B cell (primary cell): ENCODE data around the gene IZUMO1. TPM values are rescaled to one million over a fixed set of nuclear protein-coding genes. Genes with fewer than 3 reads are reported as not detected.
A peak's percentile ranks its signal among the peaks of the same experiment; 100 is the strongest.

ENCODE experiments used
- ATAC-seq: fragments of 200-7000 bp; cut with Tn5 transposase; one replicate; pipeline ENCODE4 v1.10.0; 2021; ENCODE audit warnings: low read depth, mild to moderate bottlenecking, moderate number of reproducible peaks, moderate library complexity
- CTCF ChIA-PET: fragments of 350-600 bp; sonication (Branson Sonifier 250); formaldehyde crosslinking; loops from one replicate; lab custom pipeline; 2021; ENCODE audit warnings: antibody characterized with exemption, inconsistent platforms; lab: Charles Lee
- POLR2A ChIA-PET: fragments of 350-600 bp; sonication (Branson Sonifier 250); formaldehyde crosslinking; loops from one replicate; lab custom pipeline; 2021; ENCODE audit warnings: antibody characterized with exemption; lab: Charles Lee
- DNase-seq: peaks from one replicate; pipeline ENCODE4 v3.0.0; 2013
- H2AFZ ChIP-seq: 2 replicates; pipeline ENCODE4 v1.6.1; 2012; ENCODE audit warnings: mild to moderate bottlenecking, low read depth, low read length; ENCODE audit not compliant: insufficient read depth, poor library complexity, severe bottlenecking
- H3K27ac ChIP-seq, 2 donors: 1 replicate in 1 of 2; 2 replicates in 1 of 2; pipeline ENCODE4 v1.5.1; 2012 to 2013; ENCODE audit warnings: low read length in 2 of 2, mild to moderate bottlenecking in 2 of 2, moderate library complexity in 1 of 2
- H3K27me3 ChIP-seq, 4 experiments: fragments of 200-600 bp in 1 of 4; sonication (generic) in 1 of 4; replicated peaks in 1 of 4; 1 replicate in 2 of 4; 2 replicates in 2 of 4; pipeline versions ENCODE4 v1.6.1 to v1.7.0; 2013 to 2016; ENCODE audit warnings: low read length in 3 of 4, mild to moderate bottlenecking in 2 of 4, mixed read lengths in 1 of 4, moderate library complexity in 1 of 4; ENCODE audit not compliant: insufficient read depth in 4 of 4, control insufficient read depth in 3 of 4; ENCODE audit errors: control extremely low read depth in 1 of 4
- H3K36me3 ChIP-seq, 2 experiments: replicated peaks in 1 of 2; 1 replicate in 1 of 2; 2 replicates in 1 of 2; pipeline versions ENCODE4 v1.6.1 to v1.7.1; 2013; ENCODE audit warnings: low read length in 1 of 2; ENCODE audit not compliant: insufficient read depth in 2 of 2, control insufficient read depth in 1 of 2; ENCODE audit errors: control extremely low read depth in 1 of 2, extremely low read depth in 1 of 2
- H3K4me1 ChIP-seq, 2 donors: fragments of 200-600 bp in 1 of 2; sonication (generic) in 1 of 2; 1 replicate in 1 of 2; 2 replicates in 1 of 2; pipeline versions ENCODE4 v1.5.1 to v1.6.1; 2013 to 2017; ENCODE audit warnings: low read length in 2 of 2; ENCODE audit not compliant: control insufficient read depth in 2 of 2, insufficient read depth in 2 of 2
- H3K4me2 ChIP-seq: replicated peaks from 2 replicates; pipeline ENCODE3; 2012; ENCODE audit warnings: mild to moderate bottlenecking, low read depth, low read length; ENCODE audit not compliant: poor library complexity, severe bottlenecking
- H3K4me3 ChIP-seq, 5 experiments: fragments of 200-600 bp in 1 of 5; sonication (generic) in 1 of 5; 1 replicate in 3 of 5; 2 replicates in 2 of 5; pipeline versions ENCODE4 v1.5.1 to v1.7.0; 2011 to 2016; ENCODE audit warnings: low read length in 4 of 5, mild to moderate bottlenecking in 4 of 5, low read depth in 2 of 5, control low read depth in 1 of 5, moderate library complexity in 1 of 5; ENCODE audit not compliant: insufficient read depth in 1 of 5; ENCODE audit errors: control extremely low read depth in 1 of 5, extremely low read depth in 1 of 5
- H3K79me2 ChIP-seq: fragments of 200-600 bp; sonication (generic); one replicate; pipeline ENCODE4 v1.6.0; 2016; ENCODE audit warnings: low read length; ENCODE audit not compliant: control insufficient read depth, insufficient read depth
- H3K9ac ChIP-seq: fragments of 200-600 bp; sonication (generic); 2 replicates; pipeline ENCODE4 v1.6.1; 2017; ENCODE audit warnings: mild to moderate bottlenecking, low read length, moderate library complexity
- H3K9me3 ChIP-seq, 3 donors: one replicate each; pipeline versions ENCODE4 v1.6.1 to v1.7.1; 2013; ENCODE audit warnings: low read length in 2 of 3; ENCODE audit not compliant: control insufficient read depth in 2 of 3, insufficient read depth in 1 of 3; ENCODE audit errors: control extremely low read depth in 1 of 3
- H4K20me1 ChIP-seq: 2 replicates; pipeline ENCODE4 v1.6.0; 2012; ENCODE audit warnings: mild to moderate bottlenecking, low read length; ENCODE audit not compliant: insufficient read depth, control insufficient read depth, poor library complexity, severe bottlenecking
- H3K27ac Mint-ChIP-seq: one replicate; pipeline ENCODE4 v1.8.0; 2021; ENCODE audit warnings: mixed read lengths
- H3K27me3 Mint-ChIP-seq: one replicate; pipeline ENCODE4 v1.8.0; 2021; ENCODE audit warnings: mixed read lengths
- H3K4me1 Mint-ChIP-seq: one replicate; pipeline ENCODE4 v1.8.0; 2021; ENCODE audit warnings: mixed read lengths
- H3K4me3 Mint-ChIP-seq: one replicate; pipeline ENCODE4 v1.8.0; 2021; ENCODE audit warnings: mixed read lengths
- H3K9me3 Mint-ChIP-seq: one replicate; pipeline ENCODE4 v1.8.0; 2022; ENCODE audit warnings: mixed read lengths; ENCODE audit not compliant: insufficient read depth
- EZH2 ChIP-seq: IDR thresholded peaks from 2 replicates; pipeline ENCODE4 v1.6.1; 2012; ENCODE audit warnings: borderline replicate concordance, low read depth, mild to moderate bottlenecking, moderate library complexity, low read length; ENCODE audit not compliant: insufficient read depth, poor library complexity, severe bottlenecking
- WGBS: methylation state at CpG from one replicate; pipeline ENCODE4 v1.1.5; 2013; ENCODE audit warnings: missing lambda C conversion rate; ENCODE audit not compliant: insufficient coverage; 5-methylcytosine and 5-hydroxymethylcytosine counted together
- intact Hi-C: fragments of 100-400 bp; cut with micrococcal nuclease; formaldehyde crosslinking; loops from one replicate; pipeline ENCODE4 v1.10.0; 2022
- polyA plus RNA-seq: library from polyadenylated mRNA; depleted of rRNA; stranded (reverse); fragments of >200 nt; gene quantifications from 2 replicates; pipeline ENCODE4 v1.2.3, GENCODE V29; 2012
- total RNA-seq, 2 donors: library from RNA; stranded (reverse); fragments of 120-200 nt in 1 of 2; gene quantifications; 1 replicate in 1 of 2; 2 replicates in 1 of 2; pipeline versions ENCODE4 v1.2.3 to v1.2.4, GENCODE V29; 2013 to 2022
- TF ChIP-seq, protein P1 (sequence below): fragments of 200-600 bp; IDR thresholded peaks from one replicate; pipeline ENCODE4 v1.8.0; 2022; ENCODE audit warnings: antibody characterized with exemption, mild to moderate bottlenecking

Gene IZUMO1
- total and polyA plus RNA-seq, 2 donors (not counting 1 experiment from before 2014, with no cell fraction given): not detected

DNA sequence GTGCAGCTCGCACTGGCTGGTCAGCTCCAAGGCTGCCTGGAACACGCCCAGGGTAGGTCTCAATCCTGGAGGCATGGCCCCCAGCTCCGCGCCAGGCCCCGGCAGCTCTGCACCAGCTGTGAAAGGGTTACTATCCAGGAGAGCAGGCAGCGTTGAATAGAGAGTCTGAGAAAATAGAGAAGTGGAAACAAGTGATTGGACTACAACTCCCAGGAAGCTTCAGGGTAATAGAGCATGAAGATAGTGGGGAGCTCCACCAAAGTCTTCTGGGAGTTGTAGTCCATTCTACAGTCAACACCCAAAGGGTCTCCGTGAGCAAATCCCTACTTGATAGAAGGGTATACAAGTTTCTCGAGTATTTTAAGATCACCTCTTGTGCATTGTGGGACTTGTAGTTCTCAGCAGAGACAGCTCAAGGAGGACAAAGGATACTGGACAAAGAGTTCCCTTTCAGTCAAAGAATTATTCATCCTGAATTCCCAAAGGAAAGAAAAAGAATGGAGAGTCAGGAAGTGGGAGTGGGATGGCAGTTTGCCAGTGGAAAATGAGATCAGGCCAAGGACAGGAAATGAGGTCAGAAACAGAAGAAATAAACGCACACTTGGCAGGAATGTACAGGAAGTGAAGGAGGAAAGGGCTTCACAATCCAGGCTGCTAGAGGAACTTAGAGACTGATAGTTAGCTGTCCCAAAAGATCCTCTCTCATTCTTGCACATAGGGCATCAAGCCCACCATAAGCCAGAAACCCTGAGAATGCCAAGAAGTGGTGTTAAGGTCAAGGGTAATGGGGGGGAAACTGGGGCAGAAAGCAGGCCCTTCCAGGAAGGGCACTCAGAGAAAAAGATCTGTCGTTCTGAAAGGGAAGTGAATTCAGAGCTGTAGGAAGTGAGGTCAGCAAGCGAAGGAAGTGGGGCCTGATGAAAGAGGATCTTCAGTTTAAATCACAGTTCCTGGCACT lies 21.6 kb downstream of the IZUMO1 start:
- H3K9ac ChIP-seq: no peak overlapping the region
- peak; percentile 86 for DNase-seq
- H3K4me1 Mint-ChIP-seq: peaks cover 26% of the 10 kb centered on the region

More for the DNA sequence above, 21.6 kb downstream of the IZUMO1 start:
- no peak for TF ChIP-seq EZH2
- TF ChIP-seq, protein P1, sequence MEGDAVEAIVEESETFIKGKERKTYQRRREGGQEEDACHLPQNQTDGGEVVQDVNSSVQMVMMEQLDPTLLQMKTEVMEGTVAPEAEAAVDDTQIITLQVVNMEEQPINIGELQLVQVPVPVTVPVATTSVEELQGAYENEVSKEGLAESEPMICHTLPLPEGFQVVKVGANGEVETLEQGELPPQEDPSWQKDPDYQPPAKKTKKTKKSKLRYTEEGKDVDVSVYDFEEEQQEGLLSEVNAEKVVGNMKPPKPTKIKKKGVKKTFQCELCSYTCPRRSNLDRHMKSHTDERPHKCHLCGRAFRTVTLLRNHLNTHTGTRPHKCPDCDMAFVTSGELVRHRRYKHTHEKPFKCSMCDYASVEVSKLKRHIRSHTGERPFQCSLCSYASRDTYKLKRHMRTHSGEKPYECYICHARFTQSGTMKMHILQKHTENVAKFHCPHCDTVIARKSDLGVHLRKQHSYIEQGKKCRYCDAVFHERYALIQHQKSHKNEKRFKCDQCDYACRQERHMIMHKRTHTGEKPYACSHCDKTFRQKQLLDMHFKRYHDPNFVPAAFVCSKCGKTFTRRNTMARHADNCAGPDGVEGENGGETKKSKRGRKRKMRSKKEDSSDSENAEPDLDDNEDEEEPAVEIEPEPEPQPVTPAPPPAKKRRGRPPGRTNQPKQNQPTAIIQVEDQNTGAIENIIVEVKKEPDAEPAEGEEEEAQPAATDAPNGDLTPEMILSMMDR: no peak
- Mint-ChIP-seq H3K27me3 (no peaks in the 10 kb centered on the region), H3K27ac (peak overlapping the region; percentile 81), H3K9me3 (peaks cover 14% of the 10 kb centered on the region), H3K4me3 (peak overlapping the region; percentile 64)
- peak; percentile 48 for ATAC-seq
- H4K20me1 ChIP-seq: no peaks in the 10 kb centered on the region
- WGBS: 43% methylated on average over 7 of the region's 11 CpGs
- intact Hi-C loops: loop anchor here (5.0 to 10.0 kb wide), 2 partner anchors 363 to 1300 kb away; partner anchors contain the start of genes SYNGR4, TMEM143, VRK3 and ZNF473
- H3K4me3 ChIP-seq: no peak overlapping the region
- H3K27ac ChIP-seq: peak overlapping the region; percentile 1 to 32
- H3K79me2 ChIP-seq: no peaks in the 10 kb centered on the region
- peaks cover 16 to 35% of the 10 kb centered on the region in 2 donors for H3K4me1 ChIP-seq
- no peaks in the 10 kb centered on the region for H3K36me3 ChIP-seq
- peak overlapping the region; percentile 33 for H2AFZ ChIP-seq
- peaks cover 0 to 44% (median 16%) of the 10 kb centered on the region in 3 donors for H3K9me3 ChIP-seq
- H3K27me3 ChIP-seq: no peaks in the 10 kb centered on the region
- ChIA-PET POLR2A (interaction anchor here (0.6 to 1.5 kb wide), 3 partner anchors 22 to 574 kb away, joined by 4 to 6 read pairs (median 4); partner anchors contain the start of gene IZUMO1), CTCF (interaction anchor here (0.6 to 2.6 kb wide), 7 partner anchors 9 to 601 kb away, joined by 3 to 12 read pairs (median 3); partner anchors contain the start of gene CA11)
- peak overlapping the region; percentile 20 for H3K4me2 ChIP-seq
